Gastrocnemius medialis (tissue), 4 donors: ENCODE measurements around the gene LIFR.

ENCODE experiments used
- CTCF ChIP-seq, 5 experiments: fragments of 450-650 bp in 3 of 5; fragments of 200-600 bp in 2 of 5; sonication (generic) in 2 of 5; IDR thresholded peaks in 4 of 5; conservative IDR thresholded peaks in 1 of 5; 1 replicate in 4 of 5; 2 replicates in 1 of 5; pipeline ENCODE4 v1.5.1; 2016 to 2019; ENCODE audit warnings: antibody characterized with exemption in 5 of 5, mild to moderate bottlenecking in 3 of 5, moderate library complexity in 3 of 5
- POLR2A ChIP-seq, 2 donors: fragments of 450-650 bp; IDR thresholded peaks; one replicate each; pipeline ENCODE4 v1.6.1; 2017; ENCODE audit warnings: antibody characterized with exemption in 2 of 2, mild to moderate bottlenecking in 2 of 2, moderate library complexity in 2 of 2

- TF ChIP-seq CTCF (IDR thresholded peaks at IDR 0.05 in 4 of 5, conservative IDR thresholded peaks at IDR 0.05 in 1 of 5) (no peak), POLR2A (IDR thresholded peaks at IDR 0.05) (no peak)
These were observed 28.2 kb downstream of the LIFR start for GRCh38 chr5:38528162-38528703.
